Fibroblast of skin of left quadriceps (primary cell): ENCODE results near the gene IGFBP7.
"Not testable (repeated sequence)": the region's sequence is repeated elsewhere in the genome, so short reads cannot be mapped to it uniquely, and the experiment has no call there.

ENCODE experiments used
- DNase-seq, 2 experiments: peaks; one replicate each; pipeline ENCODE4 v3.0.0-alpha.2; 2013; ENCODE audit warnings: low read depth in 2 of 2

IGFBP7 gene

GRCh38 chr4:57070461-57070860 lies 39.7 kb downstream of the IGFBP7 start:
- no peak for DNase-seq

- no peak for DNase-seq
These were observed 41.8 kb downstream of the IGFBP7 start for GRCh38 chr4:57068237-57068981.

GRCh38 chr4:57065730-57066482 lies 44.3 kb downstream of the IGFBP7 start:
- no peak for DNase-seq

GRCh38 chr4:57064811-57065711 lies 45.1 kb downstream of the IGFBP7 start:
- peak; percentile 74 to 76 for DNase-seq

- DNase-seq: no peak
These were observed 46.1 kb downstream of the IGFBP7 start for GRCh38 chr4:57064120-57064519.

GRCh38 chr4:57063518-57063917 lies 46.7 kb downstream of the IGFBP7 start:
- no peak for DNase-seq

- peak in 1 of 2 experiments; percentile 53 for DNase-seq
These were observed 48.8 kb downstream of the IGFBP7 start for GRCh38 chr4:57061395-57061794.

GRCh38 chr4:57060717-57061067 lies 49.5 kb downstream of the IGFBP7 start:
- not testable (repeated sequence) for DNase-seq

GRCh38 chr4:57059890-57060716 lies 50.1 kb downstream of the IGFBP7 start:
- no peak for DNase-seq

- no peak for DNase-seq
These were observed 54.3 kb downstream of the IGFBP7 start for GRCh38 chr4:57055886-57056285.

GRCh38 chr4:57053508-57053907 lies 56.7 kb downstream of the IGFBP7 start:
- peak; percentile 40 to 41 for DNase-seq

- DNase-seq: no peak
These were observed 58.7 kb downstream of the IGFBP7 start for GRCh38 chr4:57051524-57051923.

GRCh38 chr4:57051095-57051494 lies 59.1 kb downstream of the IGFBP7 start:
- DNase-seq: no peak

- DNase-seq: no peak
These were observed 61.4 kb downstream of the IGFBP7 start for GRCh38 chr4:57048590-57049304.

GRCh38 chr4:57047046-57047445 lies 63.1 kb downstream of the IGFBP7 start:
- DNase-seq: not testable (repeated sequence)

- DNase-seq: peak; percentile 82 to 83
These were observed 65.2 kb downstream of the IGFBP7 start for GRCh38 chr4:57044996-57045395.

- DNase-seq: peak; percentile 91 to 94
These were observed 65.9 kb downstream of the IGFBP7 start for GRCh38 chr4:57044279-57044678.

- peak; percentile 85 to 87 for DNase-seq
These were observed 66.6 kb downstream of the IGFBP7 start for GRCh38 chr4:57043347-57044251.

GRCh38 chr4:57042711-57043169 lies 67.4 kb downstream of the IGFBP7 start:
- DNase-seq: peak; percentile 33 to 37
